Stimulated activated CD8-positive, alpha-beta memory T cell treated with anti-CD3 and anti-CD28 coated beads, Interleukin-7, amount 100 ng/mL, for 1 hour (primary cell): ENCODE data around the gene HS3ST6.
"Not testable (repeated sequence)": the region's sequence is repeated elsewhere in the genome, so short reads cannot be mapped to it uniquely, and the experiment has no call there.

Experiments
- DNase-seq, 2 donors: peaks; one replicate each; pipeline ENCODE4 v3.0.0-alpha.2; 2020; ENCODE audit warnings: low read depth in 2 of 2

Gene HS3ST6

DNA sequence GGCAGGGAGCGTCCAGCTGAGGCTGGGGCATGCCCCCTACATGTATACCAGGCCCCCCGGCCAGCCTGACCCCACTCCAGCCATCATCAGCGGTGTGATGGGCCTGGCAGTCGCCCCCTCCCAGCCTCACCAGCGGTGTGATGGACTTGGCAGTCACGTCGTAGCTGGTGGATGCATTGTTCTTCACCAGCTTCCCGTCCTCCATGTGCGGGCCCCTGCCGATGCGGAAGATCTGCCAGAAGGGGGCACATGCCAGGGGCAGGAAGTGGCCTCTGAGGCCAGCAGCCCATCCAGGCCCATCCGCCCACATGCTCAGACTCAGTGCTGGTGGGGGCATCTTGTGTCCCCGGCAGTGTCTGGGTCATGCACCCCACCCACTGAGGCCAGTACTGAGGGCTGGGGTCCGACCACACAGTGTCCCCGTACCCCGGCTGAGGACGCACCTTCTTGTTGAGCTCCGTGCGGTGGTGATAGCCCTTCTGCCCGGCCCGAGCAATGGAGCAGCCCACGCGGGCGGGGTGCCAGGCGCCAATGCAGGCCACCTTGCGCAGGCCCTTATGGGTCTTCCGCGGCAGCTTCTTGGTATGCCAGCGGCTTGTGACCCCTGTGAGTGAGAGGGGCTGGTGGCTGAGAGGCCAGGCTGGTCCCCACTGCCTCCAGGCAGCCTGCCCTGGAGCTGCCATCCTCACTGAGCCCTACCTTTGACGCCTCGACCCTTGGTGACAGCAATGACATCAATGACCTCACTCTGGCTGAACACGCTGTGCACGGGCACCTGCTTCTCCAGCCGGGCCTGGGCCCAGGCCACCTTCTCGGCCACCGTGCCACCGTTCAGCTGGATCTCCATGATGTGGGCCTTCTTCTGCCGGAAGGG is 28.5 kb upstream of the HS3ST6 start:
- DNase-seq = no peak

DNA sequence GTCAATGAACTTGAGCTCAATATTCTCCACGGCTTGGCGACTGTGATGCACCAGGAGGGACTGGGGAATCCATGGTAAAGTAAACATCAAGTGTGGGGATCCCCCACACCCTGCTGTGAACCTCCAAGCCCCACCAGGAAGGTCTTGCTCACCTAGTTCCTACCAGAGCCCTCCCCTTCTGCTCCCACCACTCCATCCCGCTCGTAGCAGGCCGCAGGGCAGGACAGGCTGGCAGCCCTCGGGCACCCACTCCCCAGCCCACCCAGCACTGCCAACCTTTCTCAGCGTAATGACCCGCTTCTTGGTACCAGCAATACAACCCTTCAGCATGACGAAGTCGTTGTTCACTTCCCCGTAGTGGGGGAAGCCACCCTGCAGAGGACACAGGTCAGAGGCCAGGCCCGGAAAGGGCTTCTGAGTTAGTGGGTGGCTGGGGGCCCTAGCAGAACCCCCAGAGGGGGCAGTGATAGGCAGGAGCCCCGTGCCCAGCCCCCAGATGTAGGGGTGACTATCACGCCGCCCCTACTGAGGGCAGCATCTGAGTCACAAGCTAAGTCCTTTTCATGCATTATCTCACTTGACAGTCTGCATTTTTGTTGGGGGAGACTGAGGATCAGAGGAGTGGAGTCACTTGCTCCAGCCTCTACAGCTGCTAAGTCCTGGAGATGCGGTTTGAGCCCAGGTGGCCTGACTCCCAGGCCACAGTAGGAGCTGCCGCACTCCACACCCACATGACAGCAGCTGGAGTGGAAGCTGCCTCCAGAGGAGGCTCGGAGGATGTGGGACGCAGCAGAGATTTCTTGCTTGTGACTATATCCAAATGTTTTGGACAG is 27.6 kb upstream of the HS3ST6 start:
- DNase-seq = no peak

DNA sequence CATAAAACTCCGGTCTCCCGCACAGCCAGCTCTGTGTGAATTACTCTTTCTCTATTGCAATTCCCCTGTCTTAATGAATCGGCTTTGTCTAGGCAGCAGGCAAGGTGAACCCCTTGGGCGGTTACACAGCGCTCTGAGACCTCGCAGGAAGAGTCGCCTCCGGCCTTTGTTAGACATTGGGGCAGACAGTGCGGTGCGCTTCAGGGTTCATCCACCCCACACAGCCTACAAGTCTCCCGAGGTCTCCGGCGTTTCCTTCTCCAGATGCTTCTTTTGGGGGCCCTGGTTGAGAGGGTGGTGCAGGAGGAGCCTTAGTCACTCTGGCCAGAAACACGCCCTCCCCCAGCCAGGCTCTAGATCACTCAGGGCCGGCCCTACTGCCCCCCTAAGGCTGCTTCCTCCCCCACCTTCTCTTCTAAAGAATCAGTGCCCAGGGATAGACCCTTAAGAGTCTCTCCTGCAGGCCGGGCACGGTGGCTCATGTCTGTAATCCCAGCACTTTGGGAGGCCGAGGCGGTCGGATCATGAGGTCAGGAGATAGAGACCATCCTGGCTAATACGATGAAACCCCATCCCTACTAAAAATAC is 26.5 kb upstream of the HS3ST6 start:
- DNase-seq = no peak

- DNase-seq = peak; percentile 94 to 97
Observed at GRCh38 chr16:1942810-1943726, 24.9 kb upstream of the HS3ST6 start, which contains the start of gene MSRB1. Gene MSRB1 (minus strand): TSS chr16:1943199. CDS start chr16:1943156, 43 bp downstream.

GRCh38 chr16:1942047-1942809 is 24.0 kb upstream of the HS3ST6 start:
- DNase-seq = no peak

DNA sequence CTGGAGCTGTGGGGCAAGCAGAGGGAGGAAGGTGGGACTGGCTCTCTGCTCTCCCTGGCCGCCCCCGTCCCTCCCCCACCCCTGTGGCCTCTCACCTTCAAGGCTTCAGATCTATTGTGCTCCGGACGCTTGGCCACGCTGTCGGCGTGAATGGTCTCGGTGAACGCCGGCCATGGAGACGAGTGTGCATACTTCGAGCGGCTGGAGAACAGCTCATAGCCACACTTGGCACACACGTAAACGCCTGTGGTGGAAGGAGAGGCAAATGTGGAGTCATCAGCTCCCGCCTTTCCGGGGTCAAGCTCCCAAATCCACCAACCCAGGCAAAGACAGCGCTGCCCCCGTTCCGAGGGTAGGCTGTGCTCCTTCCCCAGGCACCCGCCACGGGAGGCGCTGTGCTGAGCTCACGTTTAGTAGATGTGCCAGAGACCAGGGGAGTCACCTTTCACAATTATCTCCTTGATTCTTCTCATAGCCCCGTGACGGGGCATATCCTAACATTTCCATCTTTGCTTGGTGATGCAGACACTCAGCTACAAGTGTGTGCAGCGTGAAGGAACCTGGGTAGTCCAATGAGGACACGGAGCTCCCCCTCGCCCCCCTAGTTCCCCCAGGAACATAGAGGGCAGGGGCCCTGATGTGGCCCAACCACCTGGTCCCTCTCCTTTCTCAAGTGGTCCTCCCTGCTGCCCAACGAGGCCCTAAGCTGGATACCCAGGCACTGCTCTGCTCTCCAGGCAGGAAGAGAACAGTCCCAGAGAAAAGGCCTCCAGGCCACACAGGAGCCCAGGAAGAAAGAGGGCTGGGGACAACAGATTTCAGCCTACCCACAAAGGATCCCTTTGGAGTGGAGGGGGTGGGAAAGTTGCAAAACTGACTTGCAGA is 23.2 kb upstream of the HS3ST6 start:
- no peak for DNase-seq

DNA sequence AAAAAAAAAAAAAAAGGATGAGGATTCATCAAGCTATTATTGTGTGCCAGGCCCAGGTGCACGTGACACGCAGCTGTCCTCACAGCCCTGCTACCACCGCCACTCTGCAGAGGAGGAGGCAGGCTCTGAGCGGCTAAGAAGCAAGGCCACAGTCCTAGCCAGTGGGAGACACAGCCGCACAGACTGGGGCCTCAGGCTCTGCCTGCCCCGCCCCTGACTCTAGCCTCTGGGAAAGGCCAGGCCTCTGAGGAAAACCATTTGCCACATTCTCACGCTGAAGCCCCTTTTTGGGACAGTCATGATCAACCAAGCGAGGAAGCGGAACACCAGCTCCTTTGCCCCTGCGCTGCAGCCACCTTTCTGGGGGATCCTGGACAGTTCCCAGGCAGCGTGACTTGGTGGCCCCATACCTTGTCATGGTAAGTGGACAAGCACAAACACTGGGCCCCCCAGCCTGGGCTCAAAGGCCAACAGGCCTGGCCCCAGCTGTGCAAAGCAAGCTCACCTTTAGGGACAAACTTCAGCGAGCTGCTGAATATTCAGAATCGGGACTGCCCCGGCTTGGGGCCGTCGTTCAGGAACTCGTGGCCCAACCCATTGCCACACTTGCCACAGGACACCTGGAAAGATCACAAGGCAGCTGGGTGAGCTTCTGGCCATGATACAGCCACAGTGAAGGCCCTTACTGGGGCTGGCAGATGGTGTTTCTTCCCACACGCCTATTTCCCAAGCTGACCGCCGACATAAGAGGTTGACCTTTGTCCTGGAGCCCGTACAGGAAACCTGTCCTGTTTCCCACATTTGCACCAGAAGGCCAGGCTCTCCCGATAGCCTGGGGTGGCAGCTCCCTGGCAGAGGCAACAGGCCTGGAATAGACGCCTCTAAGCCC is 22.3 kb upstream of the HS3ST6 start:
- no peak for DNase-seq

DNA sequence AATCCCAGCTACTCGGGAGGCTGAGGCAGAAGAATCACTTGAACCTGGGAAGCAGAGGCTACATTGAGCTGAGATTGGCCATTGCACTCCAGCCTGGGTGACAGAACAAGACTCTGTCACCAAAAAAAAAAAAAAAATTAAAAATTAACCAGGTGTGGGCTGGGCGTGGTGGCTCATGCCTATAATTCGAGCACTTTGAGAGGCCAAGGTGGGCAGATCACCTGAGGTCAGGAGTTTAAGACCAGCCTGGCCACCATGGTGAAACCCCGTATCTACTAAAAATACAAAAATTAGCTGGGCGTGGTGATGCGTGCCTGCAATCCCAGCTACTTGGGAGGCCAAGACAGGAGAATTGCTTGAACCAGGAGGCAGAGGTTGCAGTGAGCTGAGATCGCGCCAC is 21.6 kb upstream of the HS3ST6 start:
- not testable (repeated sequence) for DNase-seq

DNA sequence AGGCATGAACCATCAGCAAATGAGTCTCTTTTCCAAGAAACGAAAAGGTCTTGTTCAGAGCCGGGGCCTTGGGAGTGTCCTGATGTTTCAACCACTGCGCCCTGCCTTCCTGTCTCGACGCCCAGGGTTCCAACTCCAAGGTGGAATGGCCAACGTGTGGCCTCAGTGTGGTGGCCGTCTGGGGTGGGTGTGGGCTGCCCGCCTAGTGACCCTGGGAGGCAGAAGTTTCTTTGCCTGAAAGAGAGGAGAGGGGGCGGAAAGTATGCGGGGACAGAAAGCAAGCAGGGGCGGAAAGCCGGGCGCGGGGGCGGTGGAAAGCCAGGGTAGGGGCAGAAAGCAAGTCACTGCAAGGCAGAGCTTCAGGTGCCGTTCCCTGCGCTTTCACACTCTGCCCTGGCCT is 20.7 kb upstream of the HS3ST6 start:
- DNase-seq = no peak

DNA sequence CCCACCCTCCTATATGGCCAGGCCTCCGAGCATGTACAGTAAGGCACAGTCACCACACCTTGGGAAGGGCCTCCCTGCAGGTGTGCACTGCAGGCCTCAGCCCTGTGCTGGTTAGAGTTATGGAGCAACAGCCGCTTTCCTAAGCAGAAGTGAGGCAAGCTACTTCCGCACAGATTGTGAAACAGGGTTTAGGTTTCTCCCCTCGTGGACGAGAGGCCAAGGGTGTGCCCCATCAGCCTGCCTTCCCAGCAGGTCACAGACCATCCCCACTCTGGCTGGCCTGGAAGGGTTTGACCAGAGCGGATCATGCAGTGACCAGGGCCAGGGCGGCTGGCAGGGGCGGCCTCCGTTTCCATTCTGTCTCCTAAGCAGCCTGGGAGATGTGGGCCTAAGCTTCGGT is 20.1 kb upstream of the HS3ST6 start:
- DNase-seq = no peak

- no peak for DNase-seq
Observed at GRCh38 chr16:1936945-1937479, 18.8 kb upstream of the HS3ST6 start.

- DNase-seq = no peak
Observed at GRCh38 chr16:1933097-1933661, 15.0 kb upstream of the HS3ST6 start.

DNA sequence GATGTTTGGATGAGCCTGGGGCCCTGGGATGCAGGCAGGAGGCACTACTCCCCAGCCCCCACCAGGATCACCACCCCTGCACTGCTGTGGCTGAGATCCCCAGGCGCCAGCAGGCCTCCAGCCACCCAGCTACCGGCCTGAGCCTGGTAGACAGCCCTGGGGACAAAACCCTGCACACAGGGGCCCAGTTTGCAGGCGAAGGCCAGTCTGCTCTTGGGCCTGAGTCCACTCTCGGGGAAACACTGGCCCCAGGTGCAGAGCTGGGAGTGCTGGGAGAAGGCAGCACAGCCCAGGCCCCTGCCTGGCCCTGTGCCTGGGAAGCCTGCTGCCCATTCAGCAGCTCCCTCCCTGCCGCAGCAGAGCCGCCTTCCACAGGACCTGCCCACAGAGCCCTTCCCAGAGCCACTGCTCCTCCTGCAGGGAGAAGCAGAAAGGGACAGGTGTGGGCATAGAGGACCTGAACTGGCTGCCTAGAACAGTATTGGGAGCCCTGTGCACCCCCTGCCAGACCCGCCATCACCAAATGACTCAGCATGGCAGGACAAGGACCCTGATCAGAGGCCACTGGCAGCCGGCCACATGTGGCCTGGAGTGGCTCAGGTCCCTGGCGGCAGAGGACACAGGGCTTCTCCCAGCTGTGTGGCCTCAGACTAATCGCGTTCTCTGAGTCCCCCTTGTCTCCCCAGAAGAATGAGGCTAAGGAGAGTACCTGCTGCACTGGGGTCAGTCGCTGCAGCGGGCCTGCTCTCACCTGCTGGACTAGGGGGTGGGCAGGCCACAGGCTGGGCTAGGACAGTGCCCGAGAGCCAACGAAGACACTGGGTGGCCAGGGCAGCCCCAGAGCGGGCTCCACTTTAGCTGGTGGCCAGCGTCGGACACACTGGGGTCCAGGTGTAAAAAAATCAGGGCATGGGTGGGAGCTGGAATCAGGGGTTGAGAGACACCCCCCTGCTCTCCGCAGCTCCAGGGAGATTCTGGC is 14.1 kb upstream of the HS3ST6 start:
- DNase-seq = no peak

DNA sequence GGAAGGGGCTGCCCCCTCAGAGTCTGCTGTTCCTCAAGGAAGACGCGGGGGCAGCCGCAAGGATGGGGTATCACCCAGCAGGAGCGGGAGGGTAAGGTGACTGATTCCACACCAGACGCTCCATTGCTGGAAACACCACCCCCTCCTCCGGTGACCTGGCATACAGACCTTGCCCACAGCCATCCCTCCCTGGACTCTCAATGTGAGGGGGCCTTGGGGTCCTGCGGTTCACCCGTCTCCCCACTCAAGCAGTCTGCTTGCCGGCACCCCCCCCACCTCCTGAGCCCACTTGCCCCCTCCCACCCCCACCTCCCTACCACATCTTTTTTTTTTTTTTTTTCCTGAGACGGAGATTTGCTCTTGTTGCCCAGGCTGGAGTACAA is 12.1 kb upstream of the HS3ST6 start:
- no peak for DNase-seq

- peak; percentile 86 to 89 for DNase-seq
Observed at GRCh38 chr16:1929578-1930337, 11.5 kb upstream of the HS3ST6 start.

DNA sequence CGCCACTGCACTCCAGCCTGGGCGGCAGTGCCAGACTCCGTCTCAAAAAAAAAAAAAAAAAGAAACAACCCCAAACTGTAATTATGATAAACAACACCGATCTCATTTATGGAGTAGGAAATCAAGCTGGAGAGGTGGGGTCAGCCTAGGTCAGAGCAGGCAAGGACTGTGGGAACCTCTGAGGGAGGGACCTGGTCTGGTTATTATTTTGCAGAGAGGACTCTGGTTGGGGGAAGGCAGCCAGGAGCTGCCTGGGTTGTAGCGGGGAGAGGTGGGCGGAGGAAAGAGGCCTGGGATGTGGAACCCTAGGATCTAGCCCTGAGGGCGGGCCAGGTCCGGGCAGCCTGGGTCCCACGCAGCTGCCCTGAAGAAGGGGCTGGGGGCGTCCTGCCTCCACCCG is 10.9 kb upstream of the HS3ST6 start:
- DNase-seq = no peak
